HCT116 (cell line): ENCODE measurements around the gene ZDHHC18. TPM values are rescaled to one million over a fixed set of nuclear protein-coding genes. Genes with fewer than 3 reads are reported as not detected.

Experiments
- ATAC-seq: fragments of 200-7000 bp; cut with Tn5 transposase; 2 replicates; pipeline ENCODE4 v1.9.1; 2020; ENCODE audit warnings: mild to moderate bottlenecking, moderate library complexity
- BruUV-seq: library from RNA; stranded (reverse); fragments of 400-500 nt; replicated peaks from 2 replicates; lab custom pipeline; 2021; lab: Mats Ljungman, UMichigan
- CTCF ChIA-PET: fragments of 300-600 bp; sonication (Branson Sonifier 250); formaldehyde crosslinking; loops from one replicate; lab custom pipeline; 2021; ENCODE audit warnings: antibody characterized with exemption; lab: Charles Lee
- POLR2A ChIA-PET: fragments of 300-600, 350-600 bp; sonication (Branson Sonifier 250); formaldehyde crosslinking; loops from one replicate; lab custom pipeline; 2021; ENCODE audit warnings: antibody characterized with exemption; lab: Charles Lee
- RAD21 ChIA-PET, 2 experiments: fragments of 300-600 bp; sonication (Branson Sonifier 250); formaldehyde crosslinking; loops; one replicate each; lab custom pipeline; 2023; ENCODE audit warnings: low total read pairs in 2 of 2; ENCODE audit not compliant: uncharacterized antibody in 2 of 2, unreplicated experiment in 2 of 2, low non-redundant PET in 1 of 2; lab: Charles Lee
- DNase-seq: peaks from one replicate; pipeline ENCODE4 v3.0.0-alpha.2; 2010; ENCODE audit warnings: low read depth, low spot score
- H2AFZ ChIP-seq: fragments of 200-600 bp; shearing (Covaris generic), sonication (generic); 2 replicates; pipeline ENCODE4 v1.6.1; 2017; ENCODE audit warnings: low read depth, mixed run types, mixed read lengths, antibody characterized with exemption, low read length; ENCODE audit not compliant: poor library complexity, severe bottlenecking
- H3K27ac ChIP-seq: 2 replicates; pipeline ENCODE4 v1.5.1; 2012; ENCODE audit warnings: low read depth, low read length
- H3K27me3 ChIP-seq: fragments of 200-600 bp; sonication (generic); 2 replicates; pipeline ENCODE4 v1.6.1; 2016; ENCODE audit warnings: mixed run types, low read length, mixed read lengths; ENCODE audit not compliant: insufficient read depth
- H3K36me3 ChIP-seq, 2 experiments: fragments of 200-500 bp in 1 of 2; fragments of 200-600 bp in 1 of 2; sonication (Bioruptor generic) in 1 of 2; sonication (generic) in 1 of 2; 2 replicates each; pipeline versions ENCODE4 v1.5.1 to v1.6.1; 2014 to 2016; ENCODE audit warnings: low read length in 2 of 2, inconsistent platforms in 1 of 2, mixed read lengths in 1 of 2, mixed run types in 1 of 2; ENCODE audit not compliant: insufficient read depth in 2 of 2, control insufficient read depth in 1 of 2
- H3K4me1 ChIP-seq, 2 experiments: fragments of 200-600 bp in 1 of 2; sonication (generic) in 1 of 2; 2 replicates each; pipeline versions ENCODE4 v1.5.1 to v1.6.1; 2012 to 2017; ENCODE audit warnings: low read length in 2 of 2, inconsistent platforms in 1 of 2, mild to moderate bottlenecking in 1 of 2, mixed read lengths in 1 of 2, mixed run types in 1 of 2, moderate library complexity in 1 of 2; ENCODE audit not compliant: insufficient read depth in 2 of 2, control insufficient read depth in 1 of 2
- H3K4me2 ChIP-seq: fragments of 200-600 bp; sonication (generic); 2 replicates; pipeline ENCODE4 v1.6.1; 2017; ENCODE audit warnings: mixed run types, low read length, mixed read lengths
- H3K4me3 ChIP-seq, 2 experiments: fragments of 200-600 bp in 1 of 2; sonication (generic) in 1 of 2; replicated peaks in 1 of 2; 2 replicates each; pipeline ENCODE4 v1.5.1; 2011 to 2016; ENCODE audit warnings: low read length in 2 of 2, control low read depth in 1 of 2, low read depth in 1 of 2, mild to moderate bottlenecking in 1 of 2, mixed read lengths in 1 of 2, mixed run types in 1 of 2
- H3K79me2 ChIP-seq: fragments of 200-600 bp; sonication (generic); 2 replicates; pipeline ENCODE4 v1.6.1; 2017; ENCODE audit warnings: mild to moderate bottlenecking, mixed run types, low read length, moderate library complexity, mixed read lengths; ENCODE audit not compliant: insufficient read depth
- H3K9ac ChIP-seq: fragments of 200-600 bp; sonication (generic); 2 replicates; pipeline ENCODE4 v1.6.1; 2016; ENCODE audit warnings: low read length, mixed read lengths
- H3K9me2 ChIP-seq: fragments of 200-600 bp; sonication (generic), shearing (Covaris generic); 2 replicates; pipeline ENCODE4 v1.6.1; 2017; ENCODE audit warnings: mixed run types, mild to moderate bottlenecking, moderate library complexity; ENCODE audit not compliant: insufficient read depth
- H3K9me3 ChIP-seq, 2 experiments: fragments of 200-500 bp in 1 of 2; fragments of 200-600 bp in 1 of 2; sonication (Bioruptor generic) in 1 of 2; sonication (generic) in 1 of 2; 2 replicates each; pipeline ENCODE4 v1.6.1; 2014 to 2017; ENCODE audit warnings: low read length in 2 of 2, mixed read lengths in 2 of 2, inconsistent platforms in 1 of 2, low read depth in 1 of 2, mild to moderate bottlenecking in 1 of 2, mixed run types in 1 of 2, moderate library complexity in 1 of 2; ENCODE audit not compliant: control insufficient read depth in 1 of 2, insufficient read depth in 1 of 2
- H4K20me1 ChIP-seq: fragments of 200-600 bp; sonication (generic), shearing (Covaris generic); 2 replicates; pipeline ENCODE4 v1.6.1; 2017; ENCODE audit warnings: mixed run types, mild to moderate bottlenecking, moderate library complexity; ENCODE audit not compliant: insufficient read depth
- CBX3 ChIP-seq: IDR thresholded peaks from 2 replicates; pipeline ENCODE4 v1.6.1; 2012; ENCODE audit warnings: low read depth
- EGR1 ChIP-seq: IDR thresholded peaks from 2 replicates; pipeline ENCODE4 v1.6.1; 2012; ENCODE audit warnings: low read depth
- ELF1 ChIP-seq: IDR thresholded peaks from 2 replicates; pipeline ENCODE4 v1.6.1; 2012; ENCODE audit warnings: low read depth, borderline replicate concordance
- EZH2 ChIP-seq: fragments of 200-600 bp; sonication (generic); IDR thresholded peaks from 2 replicates; pipeline ENCODE4 v1.6.1; 2017; ENCODE audit warnings: antibody characterized with exemption, mixed run types
- FOSL1 ChIP-seq: IDR thresholded peaks from 2 replicates; pipeline ENCODE4 v1.6.1; 2012; ENCODE audit warnings: low read depth
- JUND ChIP-seq: IDR thresholded peaks from 2 replicates; pipeline ENCODE4 v1.6.1; 2012
- POLR2A ChIP-seq: IDR thresholded peaks from 2 replicates; pipeline ENCODE4 v1.7.0; 2011; ENCODE audit warnings: borderline replicate concordance; ENCODE audit not compliant: insufficient read depth, insufficient read length; ENCODE audit errors: extremely low read depth
- RAD21 ChIP-seq: IDR thresholded peaks from 2 replicates; pipeline ENCODE4 v1.6.1; 2012; ENCODE audit warnings: low read depth, mild to moderate bottlenecking
- SIN3A ChIP-seq: IDR thresholded peaks from 2 replicates; pipeline ENCODE4 v1.6.1; 2012; ENCODE audit warnings: low read depth
- SRF ChIP-seq: IDR thresholded peaks from 2 replicates; pipeline ENCODE4 v1.6.1; 2012; ENCODE audit warnings: low read depth
- TCF7L2 ChIP-seq: IDR thresholded peaks from 2 replicates; pipeline ENCODE4 v1.7.0; 2011; ENCODE audit warnings: borderline replicate concordance, inconsistent platforms; ENCODE audit not compliant: insufficient read depth, insufficient read length; ENCODE audit errors: extremely low read depth
- YY1 ChIP-seq: IDR thresholded peaks from 2 replicates; pipeline ENCODE4 v1.6.1; 2011; ENCODE audit warnings: low read length, low read depth, moderate library complexity, mild to moderate bottlenecking; ENCODE audit not compliant: insufficient replicate concordance; ENCODE audit errors: extremely low read depth
- ZFX ChIP-seq: fragments of 450-650 bp; IDR thresholded peaks from 2 replicates; pipeline ENCODE4 v1.6.1; 2017
- ZNF274 ChIP-seq: fragments of 200-500 bp; sonication (Bioruptor generic); IDR thresholded peaks from 2 replicates; pipeline ENCODE4 v1.6.1; 2014; ENCODE audit warnings: mild to moderate bottlenecking, low read depth, low read length, inconsistent platforms
- intact Hi-C: fragments of 100-400 bp; cut with micrococcal nuclease; formaldehyde crosslinking; loops from 2 replicates; pipeline ENCODE4 v1.10.0; 2022
- total RNA-seq: library from RNA; stranded (reverse); gene quantifications from one replicate; pipeline ENCODE4 v1.2.1, GENCODE V29; 2021; ENCODE audit not compliant: unreplicated experiment
- TF ChIP-seq, protein P1 (sequence below): IDR thresholded peaks from 2 replicates; pipeline ENCODE4 v1.6.1; 2011; ENCODE audit warnings: mild to moderate bottlenecking, low read length, moderate library complexity; ENCODE audit not compliant: insufficient replicate concordance; ENCODE audit errors: extremely low read depth
- TF ChIP-seq, protein P2 (sequence below): IDR thresholded peaks from 2 replicates; pipeline ENCODE4 v1.6.1; 2012
- TF ChIP-seq, protein P3 (sequence below), 3 experiments: fragments of 200-600 bp in 1 of 3; sonication (generic) in 1 of 3; IDR thresholded peaks in 2 of 3; conservative IDR thresholded peaks in 1 of 3; 2 replicates each; pipeline ENCODE4 v1.5.1; 2012 to 2017; ENCODE audit warnings: low read depth in 2 of 3, low read length in 2 of 3, antibody characterized with exemption in 1 of 3, borderline replicate concordance in 1 of 3, control low read depth in 1 of 3, mild to moderate bottlenecking in 1 of 3, mixed read lengths in 1 of 3, mixed run types in 1 of 3, moderate library complexity in 1 of 3; ENCODE audit not compliant: insufficient read depth in 1 of 3
- TF ChIP-seq, protein P4 (sequence below): IDR thresholded peaks from 2 replicates; pipeline ENCODE4 v1.6.1; 2012; ENCODE audit warnings: low read depth

Gene ZDHHC18
- total RNA-seq, 1 experiment from 2014 or later, result 24.4 TPM

DNA sequence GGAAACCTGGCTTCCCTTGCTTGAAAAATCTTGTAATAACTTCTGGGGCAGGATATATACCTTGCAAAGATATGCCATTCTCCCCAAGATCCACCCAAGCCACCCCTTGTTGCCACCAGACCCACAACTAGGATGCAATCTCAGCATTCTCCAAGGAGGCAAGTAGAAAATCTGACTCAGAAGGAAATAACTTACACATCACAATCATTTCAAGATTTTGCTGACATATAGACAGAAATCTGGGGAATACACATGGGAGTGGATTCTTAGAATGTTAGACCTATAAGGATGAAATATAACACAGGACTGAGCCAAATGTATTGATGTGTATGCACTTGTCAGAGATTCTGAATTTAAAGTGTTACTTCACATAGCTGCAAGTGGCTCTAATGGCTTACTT is 14.8 kb upstream of the ZDHHC18 start:
- ATAC-seq (no peak), DNase-seq (no peak)
- POLR2A ChIA-PET, result no interaction called here
- CTCF ChIA-PET, result interaction anchor here (1.5 to 3.1 kb wide), 4 partner anchors 9 to 47 kb away, joined by 4 to 17 read pairs (median 7); no protein-coding TSS in a partner anchor
- intact Hi-C loops, result no loop called here
- RAD21 ChIA-PET, result no interaction called here
- Histone ChIP-seq H3K27ac (no peak overlapping the region), H3K79me2 (no peaks in the 10 kb centered on the region), H3K9me2 (0 out of 2 replicates have a peak, but pooled peaks cover 4% of the 10 kb centered on the region), H2AFZ (no peak overlapping the region), H3K4me2 (no peak overlapping the region), H3K27me3 (no peaks in the 10 kb centered on the region), H3K4me3 (no peak overlapping the region), H3K9me3 (no peaks in the 10 kb centered on the region), H3K4me1 (peaks cover 0 to 14% of the 10 kb centered on the region in 2 experiments; a peak in 1 of 4 replicates), H3K36me3 (no peaks in the 10 kb centered on the region), H4K20me1 (no peaks in the 10 kb centered on the region), H3K9ac (no peak overlapping the region)
- TF ChIP-seq SIN3A (no peak), FOSL1 (no peak), ZFX (no peak), EGR1 (no peak), SRF (no peak), RAD21 (no peak), POLR2A (no peak), YY1 (no peak), ZNF274 (no peak), EZH2 (no peak), ELF1 (no peak), JUND (no peak), TCF7L2 (no peak), CBX3 (no peak)
- TF ChIP-seq, protein P1, sequence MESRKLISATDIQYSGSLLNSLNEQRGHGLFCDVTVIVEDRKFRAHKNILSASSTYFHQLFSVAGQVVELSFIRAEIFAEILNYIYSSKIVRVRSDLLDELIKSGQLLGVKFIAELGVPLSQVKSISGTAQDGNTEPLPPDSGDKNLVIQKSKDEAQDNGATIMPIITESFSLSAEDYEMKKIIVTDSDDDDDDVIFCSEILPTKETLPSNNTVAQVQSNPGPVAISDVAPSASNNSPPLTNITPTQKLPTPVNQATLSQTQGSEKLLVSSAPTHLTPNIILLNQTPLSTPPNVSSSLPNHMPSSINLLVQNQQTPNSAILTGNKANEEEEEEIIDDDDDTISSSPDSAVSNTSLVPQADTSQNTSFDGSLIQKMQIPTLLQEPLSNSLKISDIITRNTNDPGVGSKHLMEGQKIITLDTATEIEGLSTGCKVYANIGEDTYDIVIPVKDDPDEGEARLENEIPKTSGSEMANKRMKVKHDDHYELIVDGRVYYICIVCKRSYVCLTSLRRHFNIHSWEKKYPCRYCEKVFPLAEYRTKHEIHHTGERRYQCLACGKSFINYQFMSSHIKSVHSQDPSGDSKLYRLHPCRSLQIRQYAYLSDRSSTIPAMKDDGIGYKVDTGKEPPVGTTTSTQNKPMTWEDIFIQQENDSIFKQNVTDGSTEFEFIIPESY, result no peak
- TF ChIP-seq, protein P2, sequence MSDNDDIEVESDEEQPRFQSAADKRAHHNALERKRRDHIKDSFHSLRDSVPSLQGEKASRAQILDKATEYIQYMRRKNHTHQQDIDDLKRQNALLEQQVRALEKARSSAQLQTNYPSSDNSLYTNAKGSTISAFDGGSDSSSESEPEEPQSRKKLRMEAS, result no peak
- TF ChIP-seq, protein P3, sequence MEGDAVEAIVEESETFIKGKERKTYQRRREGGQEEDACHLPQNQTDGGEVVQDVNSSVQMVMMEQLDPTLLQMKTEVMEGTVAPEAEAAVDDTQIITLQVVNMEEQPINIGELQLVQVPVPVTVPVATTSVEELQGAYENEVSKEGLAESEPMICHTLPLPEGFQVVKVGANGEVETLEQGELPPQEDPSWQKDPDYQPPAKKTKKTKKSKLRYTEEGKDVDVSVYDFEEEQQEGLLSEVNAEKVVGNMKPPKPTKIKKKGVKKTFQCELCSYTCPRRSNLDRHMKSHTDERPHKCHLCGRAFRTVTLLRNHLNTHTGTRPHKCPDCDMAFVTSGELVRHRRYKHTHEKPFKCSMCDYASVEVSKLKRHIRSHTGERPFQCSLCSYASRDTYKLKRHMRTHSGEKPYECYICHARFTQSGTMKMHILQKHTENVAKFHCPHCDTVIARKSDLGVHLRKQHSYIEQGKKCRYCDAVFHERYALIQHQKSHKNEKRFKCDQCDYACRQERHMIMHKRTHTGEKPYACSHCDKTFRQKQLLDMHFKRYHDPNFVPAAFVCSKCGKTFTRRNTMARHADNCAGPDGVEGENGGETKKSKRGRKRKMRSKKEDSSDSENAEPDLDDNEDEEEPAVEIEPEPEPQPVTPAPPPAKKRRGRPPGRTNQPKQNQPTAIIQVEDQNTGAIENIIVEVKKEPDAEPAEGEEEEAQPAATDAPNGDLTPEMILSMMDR (IDR thresholded peaks at IDR 0.05 in 2 of 3, conservative IDR thresholded peaks at IDR 0.05 in 1 of 3; ENCODE audit: borderline replicate concordance in 1 of 3, insufficient read depth in 1 of 3, low read depth in 2 of 3, low read length in 2 of 3), result no peak
- TF ChIP-seq, protein P4, sequence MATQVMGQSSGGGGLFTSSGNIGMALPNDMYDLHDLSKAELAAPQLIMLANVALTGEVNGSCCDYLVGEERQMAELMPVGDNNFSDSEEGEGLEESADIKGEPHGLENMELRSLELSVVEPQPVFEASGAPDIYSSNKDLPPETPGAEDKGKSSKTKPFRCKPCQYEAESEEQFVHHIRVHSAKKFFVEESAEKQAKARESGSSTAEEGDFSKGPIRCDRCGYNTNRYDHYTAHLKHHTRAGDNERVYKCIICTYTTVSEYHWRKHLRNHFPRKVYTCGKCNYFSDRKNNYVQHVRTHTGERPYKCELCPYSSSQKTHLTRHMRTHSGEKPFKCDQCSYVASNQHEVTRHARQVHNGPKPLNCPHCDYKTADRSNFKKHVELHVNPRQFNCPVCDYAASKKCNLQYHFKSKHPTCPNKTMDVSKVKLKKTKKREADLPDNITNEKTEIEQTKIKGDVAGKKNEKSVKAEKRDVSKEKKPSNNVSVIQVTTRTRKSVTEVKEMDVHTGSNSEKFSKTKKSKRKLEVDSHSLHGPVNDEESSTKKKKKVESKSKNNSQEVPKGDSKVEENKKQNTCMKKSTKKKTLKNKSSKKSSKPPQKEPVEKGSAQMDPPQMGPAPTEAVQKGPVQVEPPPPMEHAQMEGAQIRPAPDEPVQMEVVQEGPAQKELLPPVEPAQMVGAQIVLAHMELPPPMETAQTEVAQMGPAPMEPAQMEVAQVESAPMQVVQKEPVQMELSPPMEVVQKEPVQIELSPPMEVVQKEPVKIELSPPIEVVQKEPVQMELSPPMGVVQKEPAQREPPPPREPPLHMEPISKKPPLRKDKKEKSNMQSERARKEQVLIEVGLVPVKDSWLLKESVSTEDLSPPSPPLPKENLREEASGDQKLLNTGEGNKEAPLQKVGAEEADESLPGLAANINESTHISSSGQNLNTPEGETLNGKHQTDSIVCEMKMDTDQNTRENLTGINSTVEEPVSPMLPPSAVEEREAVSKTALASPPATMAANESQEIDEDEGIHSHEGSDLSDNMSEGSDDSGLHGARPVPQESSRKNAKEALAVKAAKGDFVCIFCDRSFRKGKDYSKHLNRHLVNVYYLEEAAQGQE, result no peak
- BruUV-seq, result no TSS peak
